Thyroid gland (tissue), 4 donors: ENCODE measurements around the gene GLCCI1.

ENCODE experiments used
- CTCF ChIP-seq, 6 experiments: fragments of 200-600 bp in 3 of 6; fragments of 450-650 bp in 3 of 6; sonication (generic) in 3 of 6; IDR thresholded peaks; one replicate each; pipeline ENCODE4 v1.5.1; 2016 to 2019; ENCODE audit warnings: antibody characterized with exemption in 6 of 6, mild to moderate bottlenecking in 2 of 6, inconsistent platforms in 1 of 6, moderate library complexity in 1 of 6
- POLR2A ChIP-seq, 2 donors: fragments of 450-650 bp; IDR thresholded peaks; one replicate each; pipeline ENCODE4 v1.6.1; 2017; ENCODE audit warnings: antibody characterized with exemption in 2 of 2, mild to moderate bottlenecking in 2 of 2, moderate library complexity in 1 of 2

- TF ChIP-seq POLR2A (IDR thresholded peaks at IDR 0.05) (no peak), CTCF (IDR thresholded peaks at IDR 0.05) (peak in 4 of 6 experiments; percentile 24 to 47 (median 41))
These were observed 67.3 kb downstream of the GLCCI1 start for GRCh38 chr7:8035647-8036518.
